ENCODE measurements around the gene GPR37L1. TPM values are rescaled to one million over a fixed set of nuclear protein-coding genes. Genes with fewer than 3 reads are reported as not detected.
"Not testable (repeated sequence)": the region's sequence is repeated elsewhere in the genome, so short reads cannot be mapped to it uniquely, and the experiment has no call there.

Gene GPR37L1
- total RNA-seq, 1 donor from 2014 or later: not detected

DNA sequence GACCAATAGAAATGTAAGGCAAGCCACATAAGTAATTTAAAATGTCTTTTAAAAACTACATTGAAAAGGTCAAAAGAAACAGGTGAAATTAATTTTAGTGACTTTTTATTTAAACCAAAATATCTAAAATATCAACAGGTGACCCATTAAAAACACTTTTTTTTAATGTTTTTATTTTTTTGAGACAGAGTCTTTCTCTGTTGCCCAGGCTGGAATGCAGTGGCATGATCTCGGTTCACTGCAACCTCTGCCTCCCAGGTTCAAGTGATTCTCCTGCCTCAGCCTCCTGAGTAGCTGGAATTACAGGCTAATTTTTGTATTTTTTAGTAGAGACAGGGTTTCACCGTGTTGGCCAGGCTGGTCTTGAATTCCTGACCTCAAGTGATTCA lies 58.0 kb downstream of the GPR37L1 start:
- DNase-seq (ENCODE audit: low spot score); H3K27ac Mint-ChIP-seq; H3K4me3 Mint-ChIP-seq; intact Hi-C loops (cut with micrococcal nuclease); H3K27me3 Mint-ChIP-seq (ENCODE audit: insufficient read depth); H3K36me3 Mint-ChIP-seq (ENCODE audit: low read depth); H3K9me3 Mint-ChIP-seq: not testable (repeated sequence)
- H3K4me1 Mint-ChIP-seq (ENCODE audit: low read depth): peaks cover 24% of the 10 kb centered on the region

DNA sequence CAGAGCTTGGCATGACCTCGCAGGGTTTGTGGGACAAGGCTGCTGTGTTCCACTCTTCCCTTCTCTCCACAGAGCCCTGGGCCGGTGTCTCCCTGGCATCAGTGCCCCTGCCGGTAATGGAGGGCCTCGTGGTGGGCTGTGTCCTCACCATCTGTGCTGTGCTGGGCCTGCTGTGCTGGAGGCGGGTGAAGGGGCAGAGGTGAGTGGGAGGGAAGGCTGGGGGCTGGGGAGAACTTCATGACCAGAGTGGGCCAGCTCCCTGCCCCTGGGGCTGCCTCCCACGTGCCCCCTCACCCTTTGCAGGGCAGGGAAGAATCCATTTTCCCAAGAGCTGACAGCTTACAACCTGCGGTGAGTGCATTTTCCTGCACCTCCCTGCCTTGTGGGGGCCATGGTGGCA lies 58.9 kb downstream of the GPR37L1 start:
- Mint-ChIP-seq H3K9me3 (no peaks in the 10 kb centered on the region), H3K4me3 (no peak overlapping the region), H3K4me1 (ENCODE audit: low read depth) (peaks cover 24% of the 10 kb centered on the region), H3K36me3 (ENCODE audit: low read depth) (no peaks in the 10 kb centered on the region), H3K27me3 (ENCODE audit: insufficient read depth) (peaks cover 2% of the 10 kb centered on the region), H3K27ac (no peak overlapping the region)
- intact Hi-C loops (cut with micrococcal nuclease): no loop called here
- no peak for DNase-seq (ENCODE audit: low spot score)

DNA sequence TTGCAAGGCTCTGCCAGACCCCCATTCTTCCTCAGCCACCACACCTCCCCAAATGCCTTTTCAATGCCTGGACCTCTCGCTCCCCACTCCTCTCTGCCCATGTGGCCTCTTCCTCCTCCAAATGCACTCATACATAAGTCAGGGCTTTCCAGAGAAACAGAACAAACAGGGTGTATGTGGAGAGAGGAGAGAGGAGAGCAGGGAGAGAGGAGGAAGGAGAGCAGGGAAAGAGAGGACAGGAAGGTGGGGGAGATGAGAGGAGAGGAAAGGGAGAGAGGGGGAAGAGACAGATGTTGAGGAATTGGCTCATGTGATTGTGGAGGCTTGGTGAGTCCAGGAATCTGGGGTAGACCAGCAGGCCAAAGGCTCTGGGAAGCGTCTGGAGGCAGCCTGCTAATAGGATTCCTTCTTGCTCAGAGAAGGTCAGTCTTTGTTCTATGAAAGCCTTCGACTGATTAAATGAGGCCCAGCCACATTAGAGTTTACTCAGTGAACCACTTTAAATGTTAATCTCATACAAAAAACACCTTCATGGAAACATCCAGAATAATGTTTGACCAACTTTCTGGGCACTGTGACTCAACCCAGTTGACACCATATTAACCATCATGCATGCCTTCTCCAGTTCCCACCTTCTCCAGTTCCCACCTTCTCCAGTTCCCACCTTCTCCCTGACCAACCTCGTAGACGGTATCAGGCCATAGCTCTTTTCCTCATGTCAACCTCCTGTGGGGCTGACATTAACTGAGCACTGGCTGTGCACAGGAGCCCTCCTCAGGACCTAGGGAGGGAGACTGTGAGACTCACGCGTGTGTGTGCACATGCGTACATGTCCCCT lies 59.5 kb downstream of the GPR37L1 start:
- peaks cover 2% of the 10 kb centered on the region for H3K27me3 Mint-ChIP-seq (ENCODE audit: insufficient read depth)
- H3K4me3 Mint-ChIP-seq: no peak overlapping the region
- DNase-seq (ENCODE audit: low spot score): no peak
- intact Hi-C loops (cut with micrococcal nuclease): no loop called here
- peaks cover 24% of the 10 kb centered on the region for H3K4me1 Mint-ChIP-seq (ENCODE audit: low read depth)
- no peaks in the 10 kb centered on the region for H3K9me3 Mint-ChIP-seq
- no peak overlapping the region for H3K27ac Mint-ChIP-seq
- no peaks in the 10 kb centered on the region for H3K36me3 Mint-ChIP-seq (ENCODE audit: low read depth)

Other genes starting within 250 kb of the GPR37L1 start
- 0.67 and 0.73 TPM in 2 replicates for gene SHISA4, start 234.0 kb upstream of the GPR37L1 start, total RNA-seq
- gene LMOD1, start 176.4 kb upstream of the GPR37L1 start, total RNA-seq: not detected in 2 replicates
- gene TIMM17A, start 167.4 kb upstream of the GPR37L1 start, total RNA-seq: 117 and 127 TPM in 2 replicates
- gene RNPEP, start 140.3 kb upstream of the GPR37L1 start, total RNA-seq: 31.1 and 34.2 TPM in 2 replicates
- 0.23 and 0.59 TPM in 2 replicates for gene ELF3, start 112.3 kb upstream of the GPR37L1 start, total RNA-seq
- gene ARL8A, start 21.8 kb downstream of the GPR37L1 start, total RNA-seq: 56.6 and 69.0 TPM in 2 replicates
- gene PTPN7, start 37.7 kb downstream of the GPR37L1 start, total RNA-seq: 584 and 597 TPM in 2 replicates
- not detected in 2 replicates for gene LGR6, start 70.9 kb downstream of the GPR37L1 start, total RNA-seq
- 82.9 and 88.1 TPM in 2 replicates for gene UBE2T, start 219.0 kb downstream of the GPR37L1 start, total RNA-seq
- 11.1 and 15.8 TPM in 2 replicates for gene PPP1R12B, start 225.8 kb downstream of the GPR37L1 start, total RNA-seq

Data from activated T-helper 1 cell treated with anti-CD3 and anti-CD28 coated beads, Interleukin-12 subunit alpha, Interleukin-12 subunit beta, Interleukin-2, Interleukin-4 antibody, amounts not matched to agents 30 ng/mL and 10 ng/mL and 1 ng/mL, durations not matched to agents 14 hours and 24 hours and 36 hours (primary cell).